Caco-2 (cell line): ENCODE data around the gene ATXN8OS. TPM values are rescaled to one million over a fixed set of nuclear protein-coding genes. Genes with fewer than 3 reads are reported as not detected.

Source experiments
- BruUV-seq: library from RNA; stranded (reverse); fragments of 400-500 nt; replicated peaks from 2 replicates; lab custom pipeline; 2021; lab: Mats Ljungman, UMichigan
- CTCF ChIA-PET: fragments of 300-600 bp; sonication (Branson Sonifier 250); formaldehyde crosslinking; loops from one replicate; lab custom pipeline; 2022; ENCODE audit warnings: antibody characterized with exemption; lab: Charles Lee
- POLR2A ChIA-PET: fragments of 300-600 bp; sonication (Branson Sonifier 250); formaldehyde crosslinking; loops from one replicate; lab custom pipeline; 2022; ENCODE audit warnings: antibody characterized with exemption; lab: Charles Lee
- DNase-seq, 2 experiments: peaks; one replicate each; pipeline versions ENCODE4 v3.0.0 to v3.0.0-alpha.2; 2020 to 2022
- H3K27me3 ChIP-seq: replicated peaks from 2 replicates; pipeline ENCODE4 v1.6.0; 2011; ENCODE audit warnings: low read length; ENCODE audit not compliant: control insufficient read depth, insufficient read depth
- H3K36me3 ChIP-seq: 2 replicates; pipeline ENCODE4 v1.5.1; 2011; ENCODE audit warnings: low read length; ENCODE audit not compliant: control insufficient read depth, insufficient read depth
- H3K4me1 ChIP-seq: fragments of 250-450 bp; sonication (Bioruptor Pico); 2 replicates; pipeline ENCODE4 v1.5.1; 2020; ENCODE audit warnings: mild to moderate bottlenecking
- H3K4me3 ChIP-seq: 2 replicates; pipeline ENCODE4 v1.5.1; 2011; ENCODE audit warnings: low read depth, mild to moderate bottlenecking, control low read depth, low read length
- H3K9me3 ChIP-seq: fragments of 250-450 bp; sonication (Bioruptor Pico); 2 replicates; pipeline ENCODE4 v1.5.1; 2020; ENCODE audit warnings: mild to moderate bottlenecking, moderate library complexity
- H3K27ac Mint-ChIP-seq: one replicate; pipeline ENCODE4 v1.8.0; 2022; ENCODE audit warnings: mixed read lengths; ENCODE audit not compliant: unreplicated experiment
- H3K27me3 Mint-ChIP-seq: one replicate; pipeline ENCODE4 v1.8.0; 2022; ENCODE audit warnings: mixed read lengths; ENCODE audit not compliant: insufficient read depth, unreplicated experiment
- H3K36me3 Mint-ChIP-seq: one replicate; pipeline ENCODE4 v1.8.0; 2022; ENCODE audit warnings: mild to moderate bottlenecking, mixed read lengths; ENCODE audit not compliant: insufficient read depth, unreplicated experiment
- H3K4me1 Mint-ChIP-seq: one replicate; pipeline ENCODE4 v1.8.0; 2022; ENCODE audit warnings: low read depth, mixed read lengths; ENCODE audit not compliant: unreplicated experiment
- H3K4me3 Mint-ChIP-seq: one replicate; pipeline ENCODE4 v1.8.0; 2022; ENCODE audit warnings: mild to moderate bottlenecking, moderate library complexity, mixed read lengths; ENCODE audit not compliant: unreplicated experiment
- H3K9me3 Mint-ChIP-seq: one replicate; pipeline ENCODE4 v1.8.0; 2022; ENCODE audit warnings: mixed read lengths; ENCODE audit not compliant: unreplicated experiment
- intact Hi-C: fragments of 100-400 bp; cut with micrococcal nuclease; formaldehyde crosslinking; loops from one replicate; pipeline ENCODE4 v1.10.0; 2022; ENCODE audit not compliant: unreplicated experiment
- total RNA-seq: library from RNA; stranded (reverse); gene quantifications from 2 replicates; pipeline ENCODE4 v1.2.3, GENCODE V29; 2022
- TF ChIP-seq, protein P1 (sequence below), 2 experiments: fragments of 200-600 bp in 1 of 2; IDR thresholded peaks; 1 replicate in 1 of 2; 2 replicates in 1 of 2; pipeline versions ENCODE4 v1.5.1 to v1.8.0; 2011 to 2022; ENCODE audit warnings: antibody characterized with exemption in 1 of 2, control low read depth in 1 of 2, inconsistent platforms in 1 of 2, low read depth in 1 of 2, low read length in 1 of 2, mild to moderate bottlenecking in 1 of 2, moderate library complexity in 1 of 2; ENCODE audit not compliant: insufficient read depth in 1 of 2, severe bottlenecking in 1 of 2, unreplicated experiment in 1 of 2

The ATXN8OS gene
- total RNA-seq, 1 experiment from 2014 or later, result not detected

- H3K4me3 ChIP-seq, result no peak overlapping the region
- no peaks in the 10 kb centered on the region for H3K27me3 Mint-ChIP-seq
Measured at GRCh38 chr13:70104481-70104880, 3.1 kb upstream of the ATXN8OS start.

GRCh38 chr13:70107125-70107497, 515 bp upstream of the ATXN8OS start:
- Mint-ChIP-seq H3K9me3 (no peaks in the 10 kb centered on the region), H3K27me3 (no peaks in the 10 kb centered on the region), H3K27ac (no peak overlapping the region), H3K4me1 (no peaks in the 10 kb centered on the region), H3K4me3 (no peak overlapping the region), H3K36me3 (no peaks in the 10 kb centered on the region)
- CTCF ChIA-PET, result no interaction called here
- peak in 1 of 2 experiments; percentile 29 for DNase-seq
- TF ChIP-seq, protein P1, sequence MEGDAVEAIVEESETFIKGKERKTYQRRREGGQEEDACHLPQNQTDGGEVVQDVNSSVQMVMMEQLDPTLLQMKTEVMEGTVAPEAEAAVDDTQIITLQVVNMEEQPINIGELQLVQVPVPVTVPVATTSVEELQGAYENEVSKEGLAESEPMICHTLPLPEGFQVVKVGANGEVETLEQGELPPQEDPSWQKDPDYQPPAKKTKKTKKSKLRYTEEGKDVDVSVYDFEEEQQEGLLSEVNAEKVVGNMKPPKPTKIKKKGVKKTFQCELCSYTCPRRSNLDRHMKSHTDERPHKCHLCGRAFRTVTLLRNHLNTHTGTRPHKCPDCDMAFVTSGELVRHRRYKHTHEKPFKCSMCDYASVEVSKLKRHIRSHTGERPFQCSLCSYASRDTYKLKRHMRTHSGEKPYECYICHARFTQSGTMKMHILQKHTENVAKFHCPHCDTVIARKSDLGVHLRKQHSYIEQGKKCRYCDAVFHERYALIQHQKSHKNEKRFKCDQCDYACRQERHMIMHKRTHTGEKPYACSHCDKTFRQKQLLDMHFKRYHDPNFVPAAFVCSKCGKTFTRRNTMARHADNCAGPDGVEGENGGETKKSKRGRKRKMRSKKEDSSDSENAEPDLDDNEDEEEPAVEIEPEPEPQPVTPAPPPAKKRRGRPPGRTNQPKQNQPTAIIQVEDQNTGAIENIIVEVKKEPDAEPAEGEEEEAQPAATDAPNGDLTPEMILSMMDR (IDR thresholded peaks at IDR 0.05; ENCODE audit: insufficient read depth in 1 of 2, low read depth in 1 of 2, low read length in 1 of 2, severe bottlenecking in 1 of 2, unreplicated experiment in 1 of 2), result no peak
- H3K36me3 ChIP-seq, result no peaks in the 10 kb centered on the region
- H3K9me3 ChIP-seq, result no peaks in the 10 kb centered on the region
- no peaks in the 10 kb centered on the region for H3K4me1 ChIP-seq
- intact Hi-C loops, result no loop called here
- H3K4me3 ChIP-seq, result no peak overlapping the region
- no TSS peak for BruUV-seq
- POLR2A ChIA-PET, result no interaction called here
- no peaks in the 10 kb centered on the region for H3K27me3 ChIP-seq

More at GRCh38 chr13:70104481-70104880, 3.1 kb upstream of the ATXN8OS start:
- Histone ChIP-seq H3K9me3 (no peaks in the 10 kb centered on the region), H3K36me3 (no peaks in the 10 kb centered on the region), H3K4me1 (no peaks in the 10 kb centered on the region), H3K27me3 (no peaks in the 10 kb centered on the region)
- Mint-ChIP-seq H3K9me3 (no peaks in the 10 kb centered on the region), H3K4me1 (no peaks in the 10 kb centered on the region), H3K27ac (no peak overlapping the region), H3K4me3 (no peak overlapping the region), H3K36me3 (no peaks in the 10 kb centered on the region)
- DNase-seq, result no peak
- no TSS peak for BruUV-seq
- intact Hi-C loops, result no loop called here
- TF ChIP-seq, protein P1 (IDR thresholded peaks at IDR 0.05; ENCODE audit: insufficient read depth in 1 of 2, low read depth in 1 of 2, low read length in 1 of 2, severe bottlenecking in 1 of 2, unreplicated experiment in 1 of 2), result no peak
- CTCF ChIA-PET, result no interaction called here
- POLR2A ChIA-PET, result no interaction called here

DNA sequence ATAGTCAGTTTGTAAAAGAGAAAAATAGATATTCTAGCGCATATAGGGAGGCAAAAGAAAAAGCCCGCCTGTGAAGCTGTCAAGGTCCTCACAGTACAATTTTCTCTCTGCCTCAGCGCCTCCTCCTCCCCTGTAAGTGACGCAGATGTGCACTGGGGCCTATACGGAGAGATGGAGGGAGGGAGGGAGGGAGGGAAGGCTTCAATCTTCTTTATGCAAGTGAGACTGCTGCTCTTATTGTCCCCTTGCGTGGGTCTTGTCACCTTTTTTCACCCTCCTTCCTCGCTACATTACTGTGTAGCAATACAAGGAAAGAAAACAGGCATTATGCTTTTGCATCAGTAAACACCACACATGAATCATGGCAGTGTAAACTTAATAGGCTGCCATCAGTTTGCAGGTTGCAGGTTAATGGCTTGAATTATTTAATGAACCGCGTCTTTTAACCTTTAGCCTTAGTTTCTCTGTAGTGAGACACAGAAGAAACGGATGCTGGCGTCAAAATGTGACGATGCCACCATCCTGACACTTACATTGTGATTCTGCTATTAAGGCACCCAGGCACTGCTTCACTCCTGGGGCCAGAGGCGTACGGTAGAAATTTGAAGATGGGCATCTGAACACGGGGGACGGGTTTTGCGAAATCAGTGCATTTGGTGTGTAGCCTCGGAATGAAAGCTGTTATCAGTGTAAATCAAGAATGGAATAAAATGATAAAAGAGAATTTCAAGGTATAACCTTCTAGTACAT, 905 bp downstream of the ATXN8OS start, which contains the start of gene KLHL1:
KLHL1 (minus strand) TSS at position 97 of the 750 bp plus-strand sequence. CDS start 753 bp downstream, outside the sequence.
- H3K4me3 Mint-ChIP-seq, result no peak within 1 kb of the TSS
- no peak for DNase-seq
- CTCF ChIA-PET, result no interaction called here
- no peaks in the 10 kb centered on the region for H3K9me3 Mint-ChIP-seq
- Histone ChIP-seq H3K27me3 (no peaks in the 10 kb centered on the region), H3K4me1 (no peaks in the 10 kb centered on the region), H3K9me3 (no peaks in the 10 kb centered on the region), H3K4me3 (no peak within 1 kb of the TSS), H3K36me3 (no peaks in the 10 kb centered on the region)
- intact Hi-C loops, result no loop called here
- H3K27ac Mint-ChIP-seq, result no peak within 1 kb of the TSS
- BruUV-seq, result no TSS peak
- POLR2A ChIA-PET, result no interaction called here
- no peaks in the 10 kb centered on the region for H3K4me1 Mint-ChIP-seq
- TF ChIP-seq, protein P1 (IDR thresholded peaks at IDR 0.05; ENCODE audit: insufficient read depth in 1 of 2, low read depth in 1 of 2, low read length in 1 of 2, severe bottlenecking in 1 of 2, unreplicated experiment in 1 of 2), result no peak
- H3K36me3 Mint-ChIP-seq, result no peaks in the 10 kb centered on the region
- no peaks in the 10 kb centered on the region for H3K27me3 Mint-ChIP-seq
